ENCODE measurements around the gene JMJD8. TPM values are rescaled to one million over a fixed set of nuclear protein-coding genes. Genes with fewer than 3 reads are reported as not detected.
"Not testable (repeated sequence)": the region's sequence is repeated elsewhere in the genome, so short reads cannot be mapped to it uniquely, and the experiment has no call there.

Gene JMJD8
- total RNA-seq, 1 experiment from 2014 or later: 121 TPM

- TF ChIP-seq, protein P1, sequence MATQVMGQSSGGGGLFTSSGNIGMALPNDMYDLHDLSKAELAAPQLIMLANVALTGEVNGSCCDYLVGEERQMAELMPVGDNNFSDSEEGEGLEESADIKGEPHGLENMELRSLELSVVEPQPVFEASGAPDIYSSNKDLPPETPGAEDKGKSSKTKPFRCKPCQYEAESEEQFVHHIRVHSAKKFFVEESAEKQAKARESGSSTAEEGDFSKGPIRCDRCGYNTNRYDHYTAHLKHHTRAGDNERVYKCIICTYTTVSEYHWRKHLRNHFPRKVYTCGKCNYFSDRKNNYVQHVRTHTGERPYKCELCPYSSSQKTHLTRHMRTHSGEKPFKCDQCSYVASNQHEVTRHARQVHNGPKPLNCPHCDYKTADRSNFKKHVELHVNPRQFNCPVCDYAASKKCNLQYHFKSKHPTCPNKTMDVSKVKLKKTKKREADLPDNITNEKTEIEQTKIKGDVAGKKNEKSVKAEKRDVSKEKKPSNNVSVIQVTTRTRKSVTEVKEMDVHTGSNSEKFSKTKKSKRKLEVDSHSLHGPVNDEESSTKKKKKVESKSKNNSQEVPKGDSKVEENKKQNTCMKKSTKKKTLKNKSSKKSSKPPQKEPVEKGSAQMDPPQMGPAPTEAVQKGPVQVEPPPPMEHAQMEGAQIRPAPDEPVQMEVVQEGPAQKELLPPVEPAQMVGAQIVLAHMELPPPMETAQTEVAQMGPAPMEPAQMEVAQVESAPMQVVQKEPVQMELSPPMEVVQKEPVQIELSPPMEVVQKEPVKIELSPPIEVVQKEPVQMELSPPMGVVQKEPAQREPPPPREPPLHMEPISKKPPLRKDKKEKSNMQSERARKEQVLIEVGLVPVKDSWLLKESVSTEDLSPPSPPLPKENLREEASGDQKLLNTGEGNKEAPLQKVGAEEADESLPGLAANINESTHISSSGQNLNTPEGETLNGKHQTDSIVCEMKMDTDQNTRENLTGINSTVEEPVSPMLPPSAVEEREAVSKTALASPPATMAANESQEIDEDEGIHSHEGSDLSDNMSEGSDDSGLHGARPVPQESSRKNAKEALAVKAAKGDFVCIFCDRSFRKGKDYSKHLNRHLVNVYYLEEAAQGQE (IDR thresholded peaks at IDR 0.05; ENCODE audit: low read depth): no peak
- TF ChIP-seq EZH2 (IDR thresholded peaks at IDR 0.05) (no peak), YY1 (IDR thresholded peaks at IDR 0.05; ENCODE audit: extremely low read depth, insufficient replicate concordance, low read depth, low read length) (no peak), ZFX (IDR thresholded peaks at IDR 0.05) (no peak), POLR2AphosphoS5 (IDR thresholded peaks at IDR 0.05; ENCODE audit: low read depth, low read length) (no peak; the same call in 1 of the 2 replicates), SRF (IDR thresholded peaks at IDR 0.05; ENCODE audit: low read depth) (no peak)
- TF ChIP-seq, protein P2, sequence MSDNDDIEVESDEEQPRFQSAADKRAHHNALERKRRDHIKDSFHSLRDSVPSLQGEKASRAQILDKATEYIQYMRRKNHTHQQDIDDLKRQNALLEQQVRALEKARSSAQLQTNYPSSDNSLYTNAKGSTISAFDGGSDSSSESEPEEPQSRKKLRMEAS (IDR thresholded peaks at IDR 0.05): no peak
These were observed 8.4 kb upstream of the JMJD8 start (continued) for GRCh38 chr16:692356-693108.

- H4K20me1 ChIP-seq (ENCODE audit: insufficient read depth); H2AFZ ChIP-seq (ENCODE audit: low read depth, low read length, poor library complexity, severe bottlenecking); H3K27me3 ChIP-seq (ENCODE audit: insufficient read depth, low read length); RAD21 ChIA-PET (ENCODE audit: low non-redundant PET in 1 of 2, low total read pairs in 2 of 2, uncharacterized antibody in 2 of 2, unreplicated experiment in 2 of 2); POLR2A ChIA-PET; H3K9me3 ChIP-seq (ENCODE audit: control insufficient read depth in 1 of 2, insufficient read depth in 1 of 2, low read depth in 1 of 2, low read length in 2 of 2); DNase-seq (ENCODE audit: low read depth, low spot score); CTCF ChIA-PET; BruUV-seq (replicated peaks); H3K9ac ChIP-seq (ENCODE audit: low read length); intact Hi-C loops (cut with micrococcal nuclease); H3K36me3 ChIP-seq (ENCODE audit: control insufficient read depth in 1 of 2, insufficient read depth in 2 of 2, low read length in 2 of 2); H3K4me3 ChIP-seq (replicated peaks in 1 of 2; ENCODE audit: low read depth in 1 of 2, low read length in 2 of 2); H3K4me2 ChIP-seq (ENCODE audit: low read length); ATAC-seq; H3K9me2 ChIP-seq (ENCODE audit: insufficient read depth); H3K27ac ChIP-seq (ENCODE audit: low read depth, low read length): not testable (repeated sequence)
- Histone ChIP-seq H3K79me2 (ENCODE audit: insufficient read depth, low read length) (peaks cover 17% of the 10 kb centered on the region; the same call in 1 of the 2 replicates), H3K4me1 (ENCODE audit: control insufficient read depth in 1 of 2, insufficient read depth in 2 of 2, low read length in 2 of 2) (peaks cover 16 to 40% of the 10 kb centered on the region in 2 experiments)
These were observed 7.1 kb upstream of the JMJD8 start for GRCh38 chr16:691242-691641.

All from HCT116 (cell line).